Bronchial epithelial cell (primary cell): ENCODE data around the gene CUEDC1. TPM values are rescaled to one million over a fixed set of nuclear protein-coding genes. Genes with fewer than 3 reads are reported as not detected.

Experiments
- DNase-seq: peaks from one replicate; pipeline ENCODE4 v3.0.0-alpha.2; 2010; ENCODE audit warnings: low read depth
- FAIRE-seq: peaks from 2 replicates; lab custom pipeline; 2011; peaks lifted over from hg19 to GRCh38; lab: Jason Lieb, UNC
- H3K27me3 ChIP-seq: 2 replicates; pipeline ENCODE4 v1.5.1; 2011; ENCODE audit warnings: low read length; ENCODE audit not compliant: control insufficient read depth, insufficient read depth
- H3K36me3 ChIP-seq: 2 replicates; pipeline ENCODE4 v1.5.1; 2011; ENCODE audit warnings: low read length; ENCODE audit not compliant: control insufficient read depth, insufficient read depth
- H3K4me3 ChIP-seq: 2 replicates; pipeline ENCODE4 v1.5.1; 2011; ENCODE audit warnings: mild to moderate bottlenecking, low read depth, low read length, control low read depth
- CTCF ChIP-seq: IDR thresholded peaks from 2 replicates; pipeline ENCODE4 v1.5.1; 2011; ENCODE audit warnings: mild to moderate bottlenecking, moderate library complexity, low read length, control low read depth, inconsistent platforms; ENCODE audit not compliant: insufficient read depth, severe bottlenecking
- total RNA-seq: library from RNA; depleted of rRNA; stranded (reverse); fragments of >200 nt; gene quantifications from 2 replicates; pipeline ENCODE4 v1.2.1, GENCODE V29; 2014

The CUEDC1 gene
- total RNA-seq, 1 donor from 2014 or later = 3.4 TPM

- no peak for FAIRE-seq
- H3K27me3 ChIP-seq = no peaks in the 10 kb centered on the region
- no peak for DNase-seq
- TF ChIP-seq CTCF = no peak
- H3K36me3 ChIP-seq = peaks cover 1% of the 10 kb centered on the region
- no peak overlapping the region for H3K4me3 ChIP-seq
These were observed 95.4 kb downstream of the CUEDC1 start for GRCh38 chr17:57859601-57860413.

- no peak overlapping the region for H3K4me3 ChIP-seq
- H3K27me3 ChIP-seq = no peaks in the 10 kb centered on the region
- no peak for FAIRE-seq
- H3K36me3 ChIP-seq = peaks cover 1% of the 10 kb centered on the region
- TF ChIP-seq CTCF = no peak
- no peak for DNase-seq
These were observed 96.4 kb downstream of the CUEDC1 start for GRCh38 chr17:57858838-57859237.

- no peak for TF ChIP-seq CTCF
- FAIRE-seq = no peak
- no peak overlapping the region for H3K4me3 ChIP-seq
- DNase-seq = no peak
- no peaks in the 10 kb centered on the region for H3K27me3 ChIP-seq
- H3K36me3 ChIP-seq = no peaks in the 10 kb centered on the region
These were observed 98.2 kb downstream of the CUEDC1 start for GRCh38 chr17:57856792-57857620.

- Histone ChIP-seq H3K36me3 (no peaks in the 10 kb centered on the region), H3K27me3 (no peaks in the 10 kb centered on the region), H3K4me3 (no peak overlapping the region)
- FAIRE-seq (no peak), DNase-seq (no peak)
- no peak for TF ChIP-seq CTCF
These were observed 99.7 kb downstream of the CUEDC1 start for GRCh38 chr17:57855391-57856035.

GRCh38 chr17:57853695-57854094 is 101.5 kb downstream of the CUEDC1 start:
- Histone ChIP-seq H3K27me3 (no peaks in the 10 kb centered on the region), H3K4me3 (no peak overlapping the region), H3K36me3 (no peaks in the 10 kb centered on the region)
- DNase-seq = no peak
- no peak for TF ChIP-seq CTCF
- no peak for FAIRE-seq
